WTC11 (cell line): Measurements from ENCODE around the gene IL10RB. TPM values are rescaled to one million over a fixed set of nuclear protein-coding genes. Genes with fewer than 3 reads are reported as not detected.
"Not testable (repeated sequence)": the region's sequence is repeated elsewhere in the genome, so short reads cannot be mapped to it uniquely, and the experiment has no call there.

Experiments used
- ATAC-seq: fragments of 200-7000 bp; cut with Tn5 transposase; 2 replicates; pipeline ENCODE4 v1.10.0; 2021; ENCODE audit warnings: mild to moderate bottlenecking, moderate library complexity
- CTCF ChIA-PET: fragments of 300-600 bp; sonication (Branson Sonifier 250); formaldehyde crosslinking; loops from one replicate; lab custom pipeline; 2021; ENCODE audit warnings: antibody characterized with exemption; lab: Charles Lee
- POLR2A ChIA-PET: fragments of 350-600 bp; sonication (Branson Sonifier 250); formaldehyde crosslinking; loops from one replicate; lab custom pipeline; 2021; ENCODE audit warnings: antibody characterized with exemption; lab: Charles Lee
- DNase-seq: peaks from one replicate; pipeline ENCODE4 v3.0.0; 2021; ENCODE audit warnings: low spot score
- H3K27ac Mint-ChIP-seq: 2 replicates; pipeline ENCODE4 v1.8.0; 2021; ENCODE audit warnings: mixed read lengths
- H3K27me3 Mint-ChIP-seq: 2 replicates; pipeline ENCODE4 v1.8.0; 2021; ENCODE audit warnings: low read depth, mild to moderate bottlenecking, moderate library complexity, mixed read lengths
- H3K36me3 Mint-ChIP-seq: 2 replicates; pipeline ENCODE4 v1.8.0; 2021; ENCODE audit warnings: mixed read lengths
- H3K4me1 Mint-ChIP-seq: 2 replicates; pipeline ENCODE4 v1.8.0; 2022; ENCODE audit warnings: mixed read lengths
- H3K4me3 Mint-ChIP-seq: 2 replicates; pipeline ENCODE4 v1.8.0; 2021; ENCODE audit warnings: mild to moderate bottlenecking, moderate library complexity, mixed read lengths
- H3K9me3 Mint-ChIP-seq: 2 replicates; pipeline ENCODE4 v1.8.0; 2021; ENCODE audit warnings: mixed read lengths
- CREB1 ChIP-seq: sonication (generic); formaldehyde crosslinking; IDR thresholded peaks from 2 replicates; pipeline ENCODE4 v1.8.0; 2023; ENCODE audit warnings: mild to moderate bottlenecking, missing genetic modification reagents
- FOXJ3 ChIP-seq: sonication (generic); formaldehyde crosslinking; IDR thresholded peaks from 2 replicates; pipeline ENCODE4 v1.9.0; 2021; ENCODE audit warnings: missing genetic modification reagents, mild to moderate bottlenecking, borderline replicate concordance
- HMGXB4 ChIP-seq: sonication (generic); formaldehyde crosslinking; IDR thresholded peaks from 2 replicates; pipeline ENCODE4 v1.8.1; 2023; ENCODE audit warnings: mild to moderate bottlenecking, moderate library complexity, missing genetic modification reagents
- MYBL2 ChIP-seq: sonication (generic); formaldehyde crosslinking; IDR thresholded peaks from 2 replicates; pipeline ENCODE4 v1.8.1; 2023; ENCODE audit warnings: mild to moderate bottlenecking, moderate library complexity, missing genetic modification reagents
- NR3C1 ChIP-seq: sonication (generic); formaldehyde crosslinking; conservative IDR thresholded peaks from 2 replicates; pipeline ENCODE4 v1.8.1; 2023; ENCODE audit warnings: low read depth, mild to moderate bottlenecking, missing genetic modification reagents
- PRDM15 ChIP-seq: sonication (generic); formaldehyde crosslinking; IDR thresholded peaks from 2 replicates; pipeline ENCODE4 v1.8.0; 2022; ENCODE audit warnings: missing genetic modification reagents
- PREB ChIP-seq: sonication (generic); formaldehyde crosslinking; IDR thresholded peaks from 2 replicates; pipeline ENCODE4 v1.8.1; 2022; ENCODE audit warnings: mild to moderate bottlenecking, missing genetic modification reagents, moderate library complexity, borderline replicate concordance
- SMAD3 ChIP-seq: sonication (generic); formaldehyde crosslinking; IDR thresholded peaks from 2 replicates; pipeline ENCODE4 v1.8.0; 2022; ENCODE audit warnings: missing genetic modification reagents, mild to moderate bottlenecking, borderline replicate concordance
- STAT6 ChIP-seq: sonication (generic); formaldehyde crosslinking; conservative IDR thresholded peaks from 2 replicates; pipeline ENCODE4 v1.8.1; 2023; ENCODE audit warnings: mild to moderate bottlenecking, low read depth, missing genetic modification reagents, moderate library complexity
- TP53 ChIP-seq: sonication (generic); formaldehyde crosslinking; IDR thresholded peaks from 2 replicates; pipeline ENCODE4 v1.8.1; 2023; ENCODE audit warnings: mild to moderate bottlenecking, missing genetic modification reagents
- ZNF232 ChIP-seq: sonication (generic); formaldehyde crosslinking; IDR thresholded peaks from 2 replicates; pipeline ENCODE4 v1.8.0; 2022; ENCODE audit warnings: mild to moderate bottlenecking, missing genetic modification reagents
- ZNF671 ChIP-seq: fragments of 250-450 bp; sonication (Bioruptor Pico); IDR thresholded peaks from 2 replicates; pipeline ENCODE4 v1.8.0; 2021; ENCODE audit warnings: mild to moderate bottlenecking
- total RNA-seq: library from RNA; stranded (reverse); gene quantifications from 3 replicates; pipeline ENCODE4 v1.2.3, GENCODE V29; 2021

IL10RB gene
- total RNA-seq, 1 experiment from 2014 or later: 3.7 TPM

- TF ChIP-seq STAT6 (CRISPR knock-in tag) (no peak), SMAD3 (no peak), ZNF232 (CRISPR knock-in tag) (no peak), ZNF671 (no peak)
Observed at GRCh38 chr21:33236766-33237165, 29.4 kb upstream of the IL10RB start (continued).

- no peak for ATAC-seq
- peaks cover 19% of the 10 kb centered on the region for H3K4me1 Mint-ChIP-seq
- POLR2A ChIA-PET: no interaction called here
- DNase-seq: no peak
- H3K4me3 Mint-ChIP-seq: no peak overlapping the region
- H3K36me3 Mint-ChIP-seq: peaks cover 53% of the 10 kb centered on the region
- peaks cover 4% of the 10 kb centered on the region; the same call in 1 of the 2 replicates for H3K27me3 Mint-ChIP-seq
- H3K27ac Mint-ChIP-seq: no peak overlapping the region
- TF ChIP-seq MYBL2 (CRISPR knock-in tag): no peak
- TF ChIP-seq, all 79 proteins: peak for 0
- CTCF ChIA-PET: interaction anchor here (1.2 kb wide), 1 partner anchor 124 kb away, joined by 3 read pairs; no protein-coding TSS in a partner anchor
- H3K9me3 Mint-ChIP-seq: peaks cover 44% of the 10 kb centered on the region
Observed at GRCh38 chr21:33237486-33237885, 28.7 kb upstream of the IL10RB start.

- H3K27me3 Mint-ChIP-seq: peaks cover 4% of the 10 kb centered on the region; the same call in 1 of the 2 replicates
- POLR2A ChIA-PET: no interaction called here
Observed at GRCh38 chr21:33238146-33238545, 28.0 kb upstream of the IL10RB start.

GRCh38 chr21:33238565-33239255 lies 27.5 kb upstream of the IL10RB start:
- Mint-ChIP-seq H3K36me3 (peaks cover 59% of the 10 kb centered on the region), H3K4me3 (no peak overlapping the region), H3K9me3 (peaks cover 44% of the 10 kb centered on the region), H3K27ac (no peak overlapping the region), H3K4me1 (peaks cover 10% of the 10 kb centered on the region)
- no peak for DNase-seq
- POLR2A ChIA-PET: interaction anchor here (0.6 kb wide), 1 partner anchor 189 kb away, joined by 4 read pairs; no protein-coding TSS in a partner anchor
- TF ChIP-seq HMGXB4 (CRISPR knock-in tag): no peak
- no peak for TF ChIP-seq CREB1 (CRISPR knock-in tag)
- no peak for TF ChIP-seq PRDM15
- TF ChIP-seq, all 79 proteins: peak for 0
- CTCF ChIA-PET: no interaction called here
- peaks cover 4% of the 10 kb centered on the region; the same call in 1 of the 2 replicates for H3K27me3 Mint-ChIP-seq
- ATAC-seq: no peak

More at GRCh38 chr21:33238146-33238545, 28.0 kb upstream of the IL10RB start:
- peaks cover 53% of the 10 kb centered on the region for H3K36me3 Mint-ChIP-seq
- TF ChIP-seq FOXJ3: no peak
- no peak for TF ChIP-seq MYBL2 (CRISPR knock-in tag)
- TF ChIP-seq TP53 (CRISPR knock-in tag): no peak
- TF ChIP-seq NR3C1 (CRISPR knock-in tag): no peak
- TF ChIP-seq PREB (CRISPR knock-in tag): no peak
- TF ChIP-seq, all 79 proteins: peak for 0
- DNase-seq: no peak
- no peak for ATAC-seq
- Mint-ChIP-seq H3K4me1 (peaks cover 12% of the 10 kb centered on the region), H3K4me3 (no peak overlapping the region), H3K9me3 (peaks cover 44% of the 10 kb centered on the region), H3K27ac (no peak overlapping the region)
- CTCF ChIA-PET: no interaction called here

GRCh38 chr21:33239559-33240127 lies 26.5 kb upstream of the IL10RB start:
- H3K4me1 Mint-ChIP-seq, DNase-seq, CTCF ChIA-PET, H3K27ac Mint-ChIP-seq, H3K4me3 Mint-ChIP-seq, H3K27me3 Mint-ChIP-seq, ATAC-seq: not testable (repeated sequence)
- POLR2A ChIA-PET: interaction anchor here (0.6 kb wide), 1 partner anchor 188 kb away, joined by 4 read pairs; no protein-coding TSS in a partner anchor
- peaks cover 44% of the 10 kb centered on the region for H3K9me3 Mint-ChIP-seq
- peaks cover 54% of the 10 kb centered on the region for H3K36me3 Mint-ChIP-seq
